ENCODE measurements around the gene KLHL30.

KLHL30 gene

DNA sequence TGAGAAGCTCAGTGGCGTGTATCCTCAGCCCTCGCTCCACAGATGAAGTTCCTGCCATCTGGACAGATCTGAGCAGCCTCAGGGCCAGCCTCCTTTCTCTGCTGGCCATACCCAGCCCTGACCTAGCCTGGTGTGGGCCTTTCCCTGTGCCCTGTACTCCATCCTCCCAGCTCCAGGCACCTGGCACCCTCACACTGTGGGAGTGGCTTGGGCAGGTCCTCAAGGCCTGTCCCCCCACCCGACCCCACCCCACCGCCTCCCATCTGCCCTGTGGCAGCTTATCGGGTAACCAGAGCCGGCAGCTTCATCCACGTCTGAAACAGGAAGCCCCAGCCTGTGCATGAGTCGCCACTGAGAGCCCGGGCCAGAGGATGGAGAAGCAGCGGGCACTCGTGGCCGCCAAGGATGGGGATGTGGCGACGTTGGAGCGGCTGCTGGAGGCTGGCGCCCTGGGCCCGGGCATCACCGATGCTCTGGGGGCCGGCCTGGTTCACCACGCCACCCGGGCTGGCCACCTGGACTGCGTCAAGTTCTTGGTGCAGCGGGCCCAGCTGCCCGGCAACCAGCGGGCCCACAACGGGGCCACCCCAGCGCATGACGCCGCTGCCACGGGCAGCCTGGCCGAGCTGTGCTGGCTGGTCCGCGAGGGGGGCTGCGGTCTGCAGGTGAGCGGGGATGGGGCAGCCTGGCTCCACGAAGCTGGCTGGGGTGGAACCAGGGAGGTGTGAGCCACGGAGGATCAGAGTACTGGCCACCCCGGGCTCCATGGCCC is 38.2 kb upstream of the KLHL30 start, which contains the start of gene ESPNL:
ESPNL (plus strand) TSS at position 292 of the 772 bp plus-strand sequence; CDS start at position 372, 80 bp downstream.
- TF ChIP-seq, protein P1, sequence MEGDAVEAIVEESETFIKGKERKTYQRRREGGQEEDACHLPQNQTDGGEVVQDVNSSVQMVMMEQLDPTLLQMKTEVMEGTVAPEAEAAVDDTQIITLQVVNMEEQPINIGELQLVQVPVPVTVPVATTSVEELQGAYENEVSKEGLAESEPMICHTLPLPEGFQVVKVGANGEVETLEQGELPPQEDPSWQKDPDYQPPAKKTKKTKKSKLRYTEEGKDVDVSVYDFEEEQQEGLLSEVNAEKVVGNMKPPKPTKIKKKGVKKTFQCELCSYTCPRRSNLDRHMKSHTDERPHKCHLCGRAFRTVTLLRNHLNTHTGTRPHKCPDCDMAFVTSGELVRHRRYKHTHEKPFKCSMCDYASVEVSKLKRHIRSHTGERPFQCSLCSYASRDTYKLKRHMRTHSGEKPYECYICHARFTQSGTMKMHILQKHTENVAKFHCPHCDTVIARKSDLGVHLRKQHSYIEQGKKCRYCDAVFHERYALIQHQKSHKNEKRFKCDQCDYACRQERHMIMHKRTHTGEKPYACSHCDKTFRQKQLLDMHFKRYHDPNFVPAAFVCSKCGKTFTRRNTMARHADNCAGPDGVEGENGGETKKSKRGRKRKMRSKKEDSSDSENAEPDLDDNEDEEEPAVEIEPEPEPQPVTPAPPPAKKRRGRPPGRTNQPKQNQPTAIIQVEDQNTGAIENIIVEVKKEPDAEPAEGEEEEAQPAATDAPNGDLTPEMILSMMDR (IDR thresholded peaks at IDR 0.05; ENCODE audit: low read length, missing control alignments): no peak
- H3K4me3 ChIP-seq (replicated peaks; ENCODE audit: low read depth, low read length): no peak within 1 kb of the TSS
- no peak for DNase-seq (ENCODE audit: low read depth)

DNA sequence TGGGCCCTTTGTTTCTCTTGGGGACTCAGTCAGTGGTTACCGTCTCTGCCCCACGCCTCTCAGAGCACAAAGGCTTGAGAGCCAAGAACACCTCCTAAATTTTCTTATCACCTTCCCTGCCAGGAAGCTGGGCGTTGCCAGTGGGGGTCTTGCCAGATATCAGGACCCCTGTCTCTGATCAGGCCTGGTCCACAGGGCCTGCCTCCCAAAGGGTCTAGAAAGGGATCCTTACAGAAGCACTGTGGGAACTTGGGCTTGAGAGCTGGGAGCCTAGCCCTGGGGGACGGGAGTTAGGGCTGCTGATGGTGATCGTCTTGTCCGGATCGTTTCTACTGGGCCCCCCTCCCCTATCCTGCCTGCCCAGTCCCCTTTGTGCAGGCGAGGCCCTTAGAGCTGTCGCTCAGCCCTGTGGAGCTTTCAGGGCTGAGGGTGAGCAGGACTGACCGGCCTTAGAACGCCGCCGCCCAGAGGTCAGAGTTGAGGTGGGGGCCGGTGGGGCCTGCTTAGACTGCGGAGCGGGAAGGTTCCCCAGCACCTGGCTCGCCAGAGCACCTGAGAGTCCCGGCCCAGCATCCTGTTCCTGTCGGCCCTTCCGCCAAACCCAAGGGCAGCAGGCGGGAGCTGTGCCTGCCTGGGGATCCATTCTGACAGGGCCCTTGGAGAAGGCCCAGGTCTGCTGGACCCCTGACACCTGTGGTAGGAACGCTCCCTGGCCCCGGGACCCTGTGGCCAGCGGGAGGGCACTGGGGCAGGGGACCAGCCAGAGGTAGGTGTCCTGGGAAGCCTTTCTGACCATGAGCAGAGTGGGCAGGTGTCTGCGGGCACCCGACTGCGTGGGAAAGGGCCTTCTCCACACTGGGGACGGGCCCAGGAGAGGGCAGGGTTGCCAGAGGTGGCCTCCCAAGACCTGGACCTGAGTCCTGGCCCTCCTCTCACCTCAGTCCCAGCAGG is 37.4 kb upstream of the KLHL30 start:
- no peak overlapping the region for H3K4me3 ChIP-seq (replicated peaks; ENCODE audit: low read depth, low read length)
- DNase-seq (ENCODE audit: low read depth): no peak
- TF ChIP-seq, protein P1 (IDR thresholded peaks at IDR 0.05; ENCODE audit: low read length, missing control alignments): no peak

DNA sequence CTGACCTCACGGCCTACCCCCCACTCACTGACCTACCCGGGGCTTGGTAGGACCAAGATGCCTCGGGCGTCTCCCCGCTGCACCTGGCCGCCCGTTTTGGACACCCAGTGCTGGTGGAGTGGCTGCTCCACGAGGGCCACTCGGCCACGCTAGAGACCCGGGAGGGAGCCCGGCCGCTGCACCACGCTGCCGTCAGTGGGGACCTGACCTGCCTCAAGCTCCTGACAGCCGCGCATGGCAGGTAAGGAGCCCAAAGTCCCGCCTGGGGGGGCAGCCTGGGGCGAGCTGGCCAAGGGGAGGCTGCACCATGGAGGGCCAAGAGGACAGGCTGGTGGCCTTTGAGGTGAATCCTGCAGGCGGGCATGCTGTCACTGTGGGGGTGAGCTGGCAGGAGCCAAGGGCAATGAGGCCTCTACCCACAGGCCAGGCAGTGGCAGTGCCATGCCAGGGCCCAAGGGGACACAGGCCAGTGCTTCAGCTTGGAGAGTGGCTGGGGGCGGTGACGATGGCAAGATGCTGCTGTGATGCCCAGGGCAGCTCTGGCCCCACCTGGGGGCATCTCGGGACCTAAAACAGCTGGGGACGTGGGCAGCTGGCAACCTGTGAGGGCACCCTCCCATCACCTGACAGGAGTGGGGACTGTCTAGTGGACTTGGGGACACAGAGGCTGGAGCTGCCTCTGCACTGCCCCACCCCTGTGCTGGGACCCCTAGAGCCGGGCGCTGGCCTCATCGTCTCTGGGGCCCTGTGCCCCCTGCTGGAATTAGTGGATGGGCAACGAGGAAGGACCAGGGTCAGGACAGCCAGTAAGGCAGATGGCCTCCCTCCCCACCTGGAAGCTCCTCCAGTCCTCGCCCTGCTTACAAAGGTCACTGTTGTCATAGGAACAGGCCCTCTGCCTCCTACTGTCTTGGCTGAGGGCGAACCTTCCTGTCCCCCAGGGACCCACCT is 36.3 kb upstream of the KLHL30 start:
- no peak for DNase-seq (ENCODE audit: low read depth)
- no peak overlapping the region for H3K4me3 ChIP-seq (replicated peaks; ENCODE audit: low read depth, low read length)
- TF ChIP-seq, protein P1 (IDR thresholded peaks at IDR 0.05; ENCODE audit: low read length, missing control alignments): no peak

DNA sequence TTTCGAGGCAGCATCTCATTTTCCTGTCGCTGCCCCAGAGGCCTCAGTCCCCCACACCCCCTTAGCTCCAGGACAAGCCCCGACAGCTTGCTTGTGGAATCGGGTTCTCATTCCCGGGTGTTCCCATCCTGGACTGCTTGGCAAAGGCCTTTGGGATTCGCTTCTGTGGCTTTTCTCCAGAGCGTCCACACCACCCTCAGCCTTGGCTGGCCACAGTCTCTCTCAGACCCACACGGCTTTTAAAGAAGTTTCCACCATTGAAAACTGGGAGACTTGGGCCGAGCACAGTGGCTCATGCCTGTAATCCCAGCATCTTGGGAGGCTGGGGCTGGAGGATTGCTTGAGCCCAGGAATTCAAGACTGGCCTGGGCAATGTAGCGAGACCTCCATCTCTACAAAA is 35.6 kb upstream of the KLHL30 start:
- TF ChIP-seq, protein P1 (IDR thresholded peaks at IDR 0.05; ENCODE audit: low read length, missing control alignments): no peak
- DNase-seq (ENCODE audit: low read depth): no peak
- no peak overlapping the region for H3K4me3 ChIP-seq (replicated peaks; ENCODE audit: low read depth, low read length)

DNA sequence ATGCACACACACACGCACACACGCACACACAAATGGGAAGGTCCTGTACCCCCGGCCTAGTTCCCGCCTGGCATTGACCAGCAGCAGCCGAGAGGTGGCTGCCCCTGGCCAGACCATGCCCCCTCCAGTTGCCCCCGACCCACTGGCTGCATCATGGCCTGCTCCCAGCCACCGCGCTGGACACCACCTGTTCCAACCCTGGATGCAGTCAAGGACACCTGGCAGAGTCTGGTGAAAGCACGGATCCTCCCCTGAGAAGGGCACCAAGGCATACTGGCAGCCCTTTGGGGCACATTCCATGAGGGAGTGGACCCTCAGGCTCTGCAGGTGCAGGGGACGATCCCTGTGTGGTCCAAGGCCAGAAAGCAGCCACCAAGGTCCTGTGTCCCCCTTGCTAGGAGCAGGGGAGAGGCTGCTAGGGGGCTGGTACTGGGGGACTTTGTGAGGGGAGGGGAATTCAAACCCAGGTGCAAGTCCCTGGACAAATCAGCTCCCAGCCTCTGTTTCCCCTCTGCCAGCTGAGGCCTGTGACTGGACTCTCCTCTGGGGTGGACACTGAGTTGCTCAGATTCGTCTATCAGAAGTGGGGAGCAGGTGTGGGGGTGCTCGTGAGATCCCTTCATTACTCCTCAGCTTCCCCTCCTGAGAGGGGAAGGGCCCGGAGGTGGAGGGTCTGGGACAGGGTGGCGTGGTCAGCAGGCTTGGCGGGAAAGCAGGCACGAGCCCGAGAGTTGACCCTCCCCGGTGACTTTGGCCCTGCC is 34.8 kb upstream of the KLHL30 start:
- TF ChIP-seq, protein P1 (IDR thresholded peaks at IDR 0.05; ENCODE audit: low read length, missing control alignments): no peak
- no peak for DNase-seq (ENCODE audit: low read depth)
- no peak overlapping the region for H3K4me3 ChIP-seq (replicated peaks; ENCODE audit: low read depth, low read length)

Measured in fibroblast of pulmonary artery (primary cell).